ENCODE results near the gene MED14. TPM values are rescaled to one million over a fixed set of nuclear protein-coding genes. Genes with fewer than 3 reads are reported as not detected.

The MED14 gene
- total RNA-seq, 2 donors from 2014 or later, result 60.1 to 60.6 TPM

- intact Hi-C loops (cut with DNase I, micrococcal nuclease), result no loop called here
- ATAC-seq (no peak), DNase-seq (no peak)
Observed at GRCh38 chrX:40628506-40628905, 106.8 kb downstream of the MED14 start.

DNA sequence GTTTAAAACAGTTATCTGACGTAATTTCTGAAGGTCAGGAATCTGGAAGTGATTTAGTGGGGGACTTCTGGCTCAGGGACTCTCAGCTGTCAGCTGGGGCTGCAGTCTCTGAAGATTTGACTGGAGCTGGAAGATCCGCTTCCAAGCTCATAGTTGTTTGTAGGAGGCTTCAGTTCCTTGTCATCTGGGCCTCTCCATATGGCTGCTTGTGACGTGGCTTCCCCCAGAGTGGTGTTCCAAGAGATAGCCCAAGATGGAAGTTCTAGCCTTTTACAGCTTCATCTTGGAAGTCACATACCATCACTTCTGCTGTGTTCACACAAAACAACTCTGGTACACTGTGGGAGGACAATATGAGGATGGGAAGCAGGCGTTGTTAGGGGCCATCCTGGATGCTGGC lies 110.0 kb downstream of the MED14 start:
- intact Hi-C loops (cut with DNase I, micrococcal nuclease), result no loop called here
- DNase-seq (no peak), ATAC-seq (no peak)

DNA sequence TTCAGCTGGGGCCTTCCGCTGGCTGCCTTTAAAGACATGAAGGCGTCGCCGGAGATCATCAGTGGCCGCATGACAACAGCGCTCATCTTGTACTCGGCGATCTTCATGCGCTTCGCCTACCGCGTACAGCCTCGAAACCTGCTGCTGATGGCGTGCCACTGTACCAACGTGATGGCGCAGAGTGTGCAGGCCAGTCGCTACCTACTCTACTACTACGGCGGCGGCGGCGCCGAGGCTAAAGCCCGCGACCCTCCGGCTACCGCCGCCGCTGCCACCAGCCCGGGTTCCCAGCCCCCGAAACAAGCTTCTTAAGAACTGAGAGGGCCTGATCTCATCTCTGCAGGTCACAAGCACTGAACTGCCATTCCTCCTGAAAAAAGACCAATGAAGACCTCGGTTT lies 111.7 kb downstream of the MED14 start:
- intact Hi-C loops (cut with DNase I, micrococcal nuclease), result no loop called here
- ATAC-seq (no peak), DNase-seq (no peak)

DNA sequence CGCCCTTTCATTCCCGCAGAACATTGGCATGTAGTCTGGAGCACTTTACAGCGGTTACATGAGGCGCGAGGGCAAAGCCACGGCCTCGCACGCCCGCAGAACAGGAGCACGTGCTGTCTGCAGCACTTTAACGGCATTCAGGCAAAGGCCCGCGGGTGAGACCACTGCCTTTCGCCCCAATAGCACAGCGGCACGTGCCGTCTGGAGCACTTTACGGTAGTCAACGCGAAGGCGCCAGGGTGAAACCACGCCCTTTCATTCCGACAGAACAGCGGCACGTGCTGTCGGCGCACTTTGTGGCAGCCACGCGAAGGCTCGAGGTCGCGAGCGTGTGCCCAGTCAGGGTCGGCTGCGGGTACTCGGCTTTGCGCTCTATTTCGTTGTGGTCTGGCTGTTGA lies 112.2 kb downstream of the MED14 start, which contains the start of gene MPC1L:
Gene MPC1L, plus strand, starts transcription at position 290 of the 398 bp plus-strand sequence. CDS start 138 bp downstream, outside the sequence.
- intact Hi-C loops (cut with DNase I, micrococcal nuclease), result no loop called here
- DNase-seq, result no peak
- ATAC-seq, result no peak

- ATAC-seq, result peak; percentile 95
- DNase-seq, result peak; percentile 56 to 57
- intact Hi-C loops (cut with DNase I, micrococcal nuclease), result no loop called here
Observed at GRCh38 chrX:40622479-40623138, 112.7 kb downstream of the MED14 start.

DNA sequence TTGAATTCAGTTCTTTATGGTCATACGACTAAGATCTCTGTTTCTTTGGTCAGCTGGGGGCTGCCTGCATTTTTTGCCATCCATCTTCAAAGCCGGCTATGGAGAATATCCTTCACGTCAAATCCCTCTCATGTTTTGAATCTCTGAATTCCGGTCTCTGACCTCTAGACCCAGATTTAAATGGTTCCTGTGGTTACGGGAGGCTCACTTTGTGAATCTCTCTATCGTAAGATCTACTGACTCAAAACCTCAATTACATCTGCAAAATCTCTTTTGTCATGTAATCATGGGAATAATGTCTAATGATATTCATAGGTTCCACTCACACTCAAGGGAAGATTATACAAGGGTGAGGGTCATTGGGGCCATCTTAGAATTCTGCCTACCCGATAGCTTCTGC lies 117.8 kb downstream of the MED14 start:
- intact Hi-C loops (cut with DNase I, micrococcal nuclease), result no loop called here
- DNase-seq (no peak), ATAC-seq (no peak)

- no peak for ATAC-seq
- DNase-seq, result no peak
- intact Hi-C loops (cut with DNase I, micrococcal nuclease), result no loop called here
Observed at GRCh38 chrX:40615976-40616375, 119.4 kb downstream of the MED14 start.

DNA sequence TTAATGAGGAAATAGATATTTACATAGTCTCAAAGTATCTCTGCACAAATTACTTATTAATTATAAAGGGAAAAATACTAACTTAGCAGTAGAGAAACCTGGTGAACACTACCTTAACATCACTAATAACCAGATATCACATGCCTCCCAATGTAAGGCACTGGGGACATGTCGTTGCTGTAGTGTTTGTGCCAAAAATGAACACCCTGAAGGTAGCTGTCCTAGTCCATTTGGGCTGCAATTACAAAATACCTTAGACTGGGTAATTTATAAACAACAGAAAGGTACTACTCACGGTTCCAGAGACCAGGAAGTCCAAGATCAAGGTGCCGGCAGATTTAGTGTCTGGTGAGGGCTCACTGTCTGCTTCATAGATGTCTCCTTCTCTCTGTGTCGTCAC lies 122.8 kb downstream of the MED14 start:
- no peak for ATAC-seq
- no peak for DNase-seq
- intact Hi-C loops (cut with DNase I, micrococcal nuclease), result no loop called here

DNA sequence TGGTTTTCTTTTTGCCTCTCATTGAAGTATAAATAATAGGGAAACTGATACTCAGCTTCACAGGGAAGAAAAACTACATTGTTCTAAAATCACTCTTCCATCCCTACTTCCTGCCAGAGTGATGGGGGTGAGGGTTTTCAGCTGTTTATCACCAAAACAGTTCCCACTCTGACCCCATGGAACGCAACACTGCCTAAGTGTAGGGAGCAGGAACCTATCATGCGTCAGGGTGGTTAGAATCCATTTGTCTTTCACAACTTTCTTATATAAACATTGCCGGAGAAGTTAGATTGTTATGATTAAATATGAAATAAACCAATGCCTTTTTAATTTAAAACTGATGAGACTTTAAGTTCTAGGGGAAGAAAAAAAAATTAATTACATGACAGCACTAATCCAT lies 128.0 kb downstream of the MED14 start:
- no peak for DNase-seq
- intact Hi-C loops (cut with DNase I, micrococcal nuclease), result no loop called here
- ATAC-seq, result no peak

DNA sequence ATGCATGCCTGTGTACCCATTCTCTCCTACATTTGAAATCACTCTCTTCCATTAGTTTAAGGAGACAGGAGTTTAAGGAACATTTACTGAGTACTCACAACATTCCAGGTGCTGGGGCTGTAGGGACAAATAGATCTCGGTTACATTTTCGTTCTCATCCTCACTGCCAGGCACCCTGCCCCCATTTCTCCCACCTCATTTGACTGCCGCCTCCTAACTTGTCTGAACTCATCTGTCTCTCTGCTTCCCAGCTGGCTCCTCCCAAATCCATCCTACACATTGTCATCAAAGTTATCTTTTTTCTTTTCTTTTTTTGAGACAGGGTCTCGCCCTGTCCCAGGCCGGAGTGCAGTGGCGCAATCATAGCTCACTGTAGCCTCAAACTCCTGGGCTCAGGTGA lies 131.9 kb downstream of the MED14 start:
- ATAC-seq, result no peak
- intact Hi-C loops (cut with DNase I, micrococcal nuclease), result no loop called here
- DNase-seq, result no peak

Other genes starting within 250 kb of the MED14 start
- 10 to 100 TPM; 74.0 to 88.1 TPM for gene ATP6AP2, start 154.6 kb downstream of the MED14 start, total RNA-seq
- gene MPC1L, start 112.1 kb downstream of the MED14 start, total RNA-seq, result not detected
- 10 to 100 TPM; 15.5 to 16.7 TPM for gene CXorf38, start 88.0 kb downstream of the MED14 start, total RNA-seq

Data from left colon (tissue), 2 donors.